Stimulated activated CD8-positive, alpha-beta memory T cell treated with anti-CD3 and anti-CD28 coated beads, Interleukin-12 subunit alpha, Interleukin-12 subunit beta, amount 100 ng/mL, for 24 hours (primary cell): Measurements from ENCODE around the gene GRM8.

Experiments used
- DNase-seq: peaks from one replicate; pipeline ENCODE4 v3.0.0-alpha.2; 2020; ENCODE audit errors: extremely low read depth

Gene GRM8

DNA sequence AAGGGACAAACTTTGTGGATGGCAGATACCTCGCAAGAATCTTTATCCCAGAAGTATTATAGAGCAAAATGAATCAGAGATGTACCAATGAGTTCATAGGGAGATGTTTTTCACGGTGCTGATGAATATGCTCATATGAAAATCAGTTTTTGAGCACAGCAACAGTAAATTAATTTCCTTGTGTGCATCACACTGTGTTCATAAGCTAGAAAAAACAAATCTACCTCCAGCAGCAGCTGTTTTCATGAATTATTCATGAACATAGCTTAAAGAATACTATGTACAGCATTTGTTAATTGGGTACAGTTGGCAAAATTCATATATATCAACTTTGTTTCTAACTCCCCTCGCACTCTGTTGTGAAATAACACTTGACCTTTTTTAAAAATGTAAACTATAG, 809.8 kb downstream of the GRM8 start:
- no peak for DNase-seq

DNA sequence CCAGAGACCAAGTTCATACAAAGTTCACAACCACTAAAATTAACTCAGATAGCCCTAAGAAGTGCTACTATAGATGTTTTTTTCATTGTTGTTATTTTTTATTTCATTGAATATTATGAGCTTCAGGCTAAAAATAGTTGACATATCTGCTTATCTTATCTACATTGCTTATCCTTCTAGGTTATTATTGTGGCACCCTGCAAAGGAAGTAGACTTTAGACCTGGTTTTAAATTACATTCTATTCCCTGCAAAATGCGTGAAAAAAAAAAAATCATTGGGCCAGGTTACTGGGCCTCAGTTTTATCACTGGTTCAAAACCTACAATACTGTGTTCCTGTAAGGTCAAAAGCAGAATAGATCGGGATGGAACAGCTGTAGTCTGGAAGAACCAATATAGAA, 811.0 kb downstream of the GRM8 start:
- no peak for DNase-seq

DNA sequence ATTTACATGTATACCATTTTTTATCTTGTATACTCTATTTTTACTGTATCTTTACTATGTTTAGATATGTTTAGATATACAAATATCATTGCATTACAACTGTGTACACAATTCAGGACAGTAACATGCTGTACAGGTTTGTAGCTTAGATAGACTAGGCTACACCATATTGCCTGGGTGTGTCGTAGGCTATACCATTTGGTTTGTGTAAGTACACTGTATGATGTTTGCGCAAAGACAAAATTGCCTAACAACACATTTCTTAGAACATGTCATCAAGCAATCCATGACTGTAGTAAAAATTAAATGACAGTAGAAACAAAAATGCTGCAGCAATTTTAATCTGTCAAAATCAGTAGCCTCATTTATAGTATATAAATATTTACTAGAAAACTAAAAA, 812.2 kb downstream of the GRM8 start:
- no peak for DNase-seq

DNA sequence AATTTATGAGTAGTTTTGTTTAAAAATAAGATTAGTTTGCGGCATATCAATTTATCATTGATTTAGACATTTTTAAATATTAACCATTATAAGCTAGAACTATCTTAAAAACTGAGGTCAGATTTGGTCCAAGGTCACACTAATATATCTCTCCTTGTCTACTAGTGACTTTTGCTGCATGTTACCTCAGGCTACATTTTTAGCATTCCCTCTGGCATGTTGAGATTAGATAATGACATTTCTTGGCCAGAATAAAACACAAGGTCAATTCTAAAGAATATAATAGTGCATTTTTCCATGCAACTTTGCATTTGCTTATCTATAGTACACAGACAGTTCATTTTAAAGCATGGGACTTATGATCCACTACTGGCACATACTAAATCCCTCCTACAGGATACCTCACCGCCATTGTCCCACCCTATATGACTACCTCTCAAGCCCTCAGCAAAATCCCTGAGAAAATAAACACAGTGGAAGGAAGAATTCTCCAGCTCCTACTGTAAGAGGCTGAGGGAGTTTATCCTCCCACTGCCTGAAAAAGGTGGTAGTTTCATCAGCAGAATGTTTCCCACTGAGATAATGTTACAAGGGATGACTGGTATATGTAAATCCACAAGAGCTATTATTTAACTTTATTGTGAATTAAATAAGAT, 816.4 kb downstream of the GRM8 start:
- no peak for DNase-seq

DNA sequence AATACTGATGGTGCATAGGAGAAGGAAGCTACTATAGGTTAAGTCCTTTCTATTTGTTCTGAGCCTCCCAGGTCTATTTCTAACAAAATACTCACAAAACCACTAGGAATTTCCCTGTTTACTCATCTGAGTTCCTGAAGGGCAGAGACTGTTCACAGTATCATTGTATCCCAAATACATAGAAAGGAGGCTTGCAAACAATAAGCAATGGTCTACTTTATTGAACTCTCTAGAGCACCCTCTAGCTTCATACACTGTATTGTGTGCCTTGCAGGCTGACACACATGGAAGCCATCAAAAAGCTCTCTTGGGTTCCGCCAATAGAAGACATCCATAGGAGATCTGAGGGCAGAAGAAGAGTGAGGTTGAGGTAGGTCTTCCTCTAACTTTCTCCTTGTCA, 826.1 kb downstream of the GRM8 start:
- no peak for DNase-seq

DNA sequence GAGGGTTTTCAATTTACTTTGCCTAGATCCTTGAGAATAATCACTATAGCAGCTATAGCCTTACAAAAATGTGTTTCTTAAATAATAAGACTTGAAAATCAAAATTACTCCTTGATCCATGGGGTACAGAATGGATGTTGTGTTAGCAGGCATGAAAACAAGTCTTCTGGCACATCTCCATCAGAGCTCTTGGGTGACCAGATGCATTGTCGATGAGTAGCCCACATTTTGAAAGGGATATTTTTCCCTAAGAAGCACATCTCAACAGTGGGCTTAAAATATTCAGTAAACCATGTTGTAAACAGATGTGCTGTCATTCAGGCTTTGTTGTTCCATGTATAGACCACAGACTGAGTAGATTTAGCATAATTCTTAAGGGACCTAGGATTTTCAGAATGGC, 827.8 kb downstream of the GRM8 start:
- no peak for DNase-seq

DNA sequence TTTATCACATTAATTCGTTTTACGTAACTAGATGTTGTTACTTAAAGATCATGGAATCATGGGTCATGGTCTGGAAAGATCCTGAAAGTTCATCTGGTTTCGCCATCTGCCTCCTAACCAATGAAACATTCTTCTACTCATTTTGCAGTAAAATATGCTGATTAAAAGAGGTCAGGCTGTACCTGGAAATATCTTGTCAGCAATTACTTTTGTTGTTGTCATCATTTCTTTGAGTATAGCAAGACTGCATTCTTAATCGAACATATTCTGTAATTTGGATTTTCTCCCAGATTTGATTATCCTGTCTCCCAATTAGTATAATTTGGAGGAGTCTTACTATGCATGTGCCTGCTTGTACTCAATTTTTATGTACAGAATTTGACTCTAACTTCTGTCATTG, 833.7 kb downstream of the GRM8 start:
- no peak for DNase-seq

DNA sequence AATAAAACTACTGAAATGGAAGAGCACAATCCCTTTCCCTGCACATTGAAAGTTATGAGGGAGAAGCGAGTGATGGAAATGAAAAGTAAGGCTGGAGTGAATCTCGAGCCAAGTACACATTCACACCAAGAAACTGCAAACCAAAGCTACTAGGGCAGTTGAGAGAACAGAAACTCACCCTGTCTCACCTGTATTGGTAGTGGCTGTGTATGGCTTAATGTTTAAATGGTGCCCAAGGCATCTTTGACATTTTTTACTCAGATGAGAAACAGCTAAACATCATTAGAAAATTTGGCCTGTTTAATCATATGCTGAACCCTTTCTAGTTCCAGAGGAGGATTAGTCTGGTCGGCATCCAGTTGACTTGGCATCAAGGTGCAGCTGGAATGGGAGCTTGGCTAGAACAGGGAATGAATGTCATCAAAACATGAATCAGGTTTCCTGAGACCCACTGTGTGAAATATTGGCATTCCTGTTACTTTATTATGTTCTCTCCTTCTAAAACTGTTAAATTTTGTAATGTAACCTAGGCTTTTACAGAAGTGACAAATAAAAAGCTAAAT, 840.8 kb downstream of the GRM8 start:
- no peak for DNase-seq

DNA sequence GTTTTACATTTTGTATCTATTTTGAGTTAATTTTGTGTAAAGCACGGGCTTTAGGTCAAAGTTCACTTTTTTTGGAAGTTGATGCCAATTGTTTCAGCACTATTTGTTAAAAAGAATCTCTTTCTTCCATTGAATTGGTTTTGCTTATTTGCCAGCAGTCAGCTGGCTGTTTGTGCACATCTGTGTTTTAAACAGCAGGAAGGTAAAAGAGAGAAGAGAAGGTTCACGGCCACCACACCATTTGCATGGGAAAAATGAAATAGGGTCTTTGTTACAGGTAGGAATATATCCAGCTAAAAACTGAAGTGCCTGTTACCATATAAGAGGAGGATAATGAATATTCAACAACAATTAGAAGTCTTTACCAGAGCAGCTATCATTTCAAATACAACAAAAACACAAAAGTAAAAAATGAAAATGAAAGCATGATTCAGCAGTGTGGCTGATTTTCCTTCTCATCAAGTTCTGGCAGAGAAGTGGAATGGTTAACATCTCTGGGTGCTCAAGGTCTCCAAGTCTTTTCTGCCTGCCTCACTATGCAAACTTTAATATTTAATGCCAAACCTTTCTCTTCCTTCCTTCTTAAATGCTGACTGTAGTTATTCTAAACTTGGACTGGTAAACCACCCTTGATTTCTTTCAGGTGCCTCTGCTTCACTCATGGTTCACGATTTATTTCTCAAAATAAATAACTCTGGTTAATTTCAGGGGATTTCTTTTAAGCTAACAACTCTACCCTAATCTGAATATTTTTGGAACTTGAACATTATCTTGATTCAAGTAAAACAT, 841.5 kb downstream of the GRM8 start:
- DNase-seq = no peak

DNA sequence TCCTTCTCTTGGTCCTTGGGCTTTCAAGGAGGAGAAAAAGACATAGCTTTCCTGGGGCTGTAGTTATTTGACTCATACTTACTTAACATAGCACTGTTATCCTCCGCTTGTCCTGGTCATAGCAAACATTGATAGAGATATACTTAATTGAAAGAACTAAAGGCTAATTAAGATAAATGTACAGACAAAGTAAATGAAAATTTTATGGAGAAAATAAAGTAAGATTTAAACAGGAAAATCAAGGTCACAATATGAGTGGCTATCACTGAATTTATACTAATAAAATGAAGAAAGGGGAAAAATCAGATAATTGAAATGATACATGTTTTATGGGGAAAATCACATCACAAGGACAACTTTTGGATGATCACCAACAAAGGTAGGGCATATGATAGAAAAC, 849.7 kb downstream of the GRM8 start:
- no peak for DNase-seq

DNA sequence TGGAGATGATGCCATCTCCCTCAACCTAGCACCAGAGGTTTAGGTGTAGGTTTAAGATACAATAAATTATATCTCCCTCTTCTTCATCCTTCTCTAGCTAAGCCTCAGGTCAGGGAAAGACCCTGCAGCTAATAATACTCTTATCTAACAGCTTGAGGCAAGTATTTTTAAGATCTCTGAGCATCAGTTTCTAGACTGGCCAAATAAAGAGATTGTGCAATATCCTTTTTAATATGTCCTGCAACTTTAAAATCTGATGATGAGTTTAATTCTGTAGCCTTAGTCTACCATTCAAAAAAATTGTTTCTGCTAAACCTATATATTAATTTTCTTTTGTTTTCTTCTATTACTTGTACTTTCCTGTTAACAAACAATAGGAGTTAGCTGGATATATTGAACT, 850.8 kb downstream of the GRM8 start:
- DNase-seq = no peak

DNA sequence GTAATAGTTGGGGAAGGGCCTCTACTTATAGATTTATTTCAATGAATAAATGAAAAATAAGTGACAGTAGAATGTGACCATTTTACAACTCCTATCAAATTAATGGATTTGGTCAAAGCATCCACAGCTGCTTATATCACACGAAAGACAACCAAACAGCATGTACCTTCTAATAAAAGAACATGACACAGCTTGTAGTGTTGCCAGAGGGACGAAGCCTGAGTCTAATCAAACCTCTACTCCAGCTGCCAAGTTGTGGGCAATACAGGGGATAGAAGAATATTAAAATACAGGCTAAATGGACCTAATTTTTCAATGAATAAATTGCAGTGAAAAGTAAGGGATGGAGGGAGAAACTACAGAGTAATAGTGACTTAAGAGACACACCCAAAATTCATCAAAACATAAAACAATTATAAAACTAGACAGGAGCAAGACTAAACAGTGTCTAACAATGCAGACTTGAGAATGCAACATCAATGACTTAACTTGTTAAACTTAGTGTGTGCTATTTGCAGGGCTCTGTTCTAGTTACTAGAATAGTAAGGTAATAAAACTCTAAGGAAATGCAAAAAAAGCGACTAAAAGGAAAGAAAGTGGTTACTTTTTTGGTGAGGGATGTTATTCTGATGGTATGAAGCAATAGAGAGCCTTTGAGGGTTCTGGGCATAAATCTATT, 853.8 kb downstream of the GRM8 start:
- no peak for DNase-seq

DNA sequence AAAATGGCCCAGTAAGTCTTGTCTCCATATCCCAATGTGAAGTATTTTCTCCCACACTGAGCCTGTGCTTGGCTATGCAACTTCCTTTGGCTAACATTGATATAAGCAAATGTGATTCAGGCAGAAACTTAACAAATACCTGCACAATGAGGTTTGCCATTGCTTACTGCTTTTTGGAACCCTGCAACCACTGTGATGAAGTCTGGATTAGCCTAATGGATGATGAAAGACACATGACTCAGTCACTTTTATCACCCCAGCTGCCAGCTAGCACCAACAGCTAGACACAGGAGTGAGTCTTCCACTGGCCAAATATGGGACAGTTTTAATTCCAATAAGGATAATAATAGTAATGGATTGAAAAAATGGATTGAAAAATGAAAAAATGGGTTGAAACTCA, 854.5 kb downstream of the GRM8 start:
- no peak for DNase-seq

DNA sequence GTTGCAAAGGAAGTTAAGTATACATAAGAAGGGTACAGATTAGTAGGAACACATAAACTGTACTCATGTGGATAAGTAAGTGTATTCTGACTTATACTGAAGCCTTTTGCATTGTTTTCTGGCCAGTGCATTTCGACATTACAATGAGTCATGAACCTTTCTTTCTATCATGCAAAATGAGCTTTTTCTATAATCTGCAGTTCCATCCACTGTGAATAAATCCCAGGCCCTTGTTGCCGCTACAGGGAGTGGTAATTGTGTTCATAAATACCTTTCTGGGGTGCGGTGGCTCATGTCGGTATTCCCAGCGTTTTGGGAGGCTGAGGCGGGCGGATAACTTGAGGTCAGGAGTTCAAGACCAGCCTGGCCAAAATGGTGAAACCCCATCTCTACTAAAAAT, 858.3 kb downstream of the GRM8 start:
- no peak for DNase-seq
